D721Med (cell line): ENCODE measurements around the gene NDE1.

Source experiments
- DNase-seq: peaks from one replicate; pipeline ENCODE4 v3.0.0; 2011; ENCODE audit warnings: low spot score; ENCODE audit not compliant: insufficient read length
- FAIRE-seq: peaks from 2 replicates; lab custom pipeline; 2011; peaks lifted over from hg19 to GRCh38; lab: Jason Lieb, UNC
- TF ChIP-seq, protein P1 (sequence below): IDR thresholded peaks from 2 replicates; pipeline ENCODE4 v1.5.1; 2012; ENCODE audit warnings: mild to moderate bottlenecking, control low read depth; ENCODE audit not compliant: insufficient read depth; ENCODE audit errors: missing control alignments

Gene NDE1

DNA sequence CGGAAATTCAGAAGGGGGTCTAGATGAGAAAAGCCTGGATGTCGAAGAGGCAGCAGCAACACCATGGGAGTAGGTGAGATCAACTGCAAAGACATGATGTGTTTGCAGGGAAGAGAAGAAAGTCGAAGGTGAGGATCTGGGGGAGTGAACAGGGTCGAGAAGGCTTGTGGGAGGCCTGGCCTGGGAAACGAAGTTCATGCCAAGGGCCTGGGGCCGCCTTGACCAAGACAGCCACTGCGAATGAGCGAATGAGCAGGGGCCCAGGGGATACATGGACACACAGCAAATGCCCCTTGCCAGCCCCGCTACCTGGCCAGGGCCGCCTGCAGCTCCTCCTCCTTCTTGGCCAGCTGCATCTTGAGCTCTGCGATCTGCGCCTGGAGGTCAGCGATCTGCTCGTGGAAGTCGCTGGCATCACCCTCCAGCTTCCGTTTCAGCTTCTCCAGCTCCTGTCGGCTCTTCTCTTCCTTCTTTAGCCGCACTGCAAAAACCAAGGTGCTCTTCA is 87.1 kb downstream of the NDE1 start:
- TF ChIP-seq, protein P1, sequence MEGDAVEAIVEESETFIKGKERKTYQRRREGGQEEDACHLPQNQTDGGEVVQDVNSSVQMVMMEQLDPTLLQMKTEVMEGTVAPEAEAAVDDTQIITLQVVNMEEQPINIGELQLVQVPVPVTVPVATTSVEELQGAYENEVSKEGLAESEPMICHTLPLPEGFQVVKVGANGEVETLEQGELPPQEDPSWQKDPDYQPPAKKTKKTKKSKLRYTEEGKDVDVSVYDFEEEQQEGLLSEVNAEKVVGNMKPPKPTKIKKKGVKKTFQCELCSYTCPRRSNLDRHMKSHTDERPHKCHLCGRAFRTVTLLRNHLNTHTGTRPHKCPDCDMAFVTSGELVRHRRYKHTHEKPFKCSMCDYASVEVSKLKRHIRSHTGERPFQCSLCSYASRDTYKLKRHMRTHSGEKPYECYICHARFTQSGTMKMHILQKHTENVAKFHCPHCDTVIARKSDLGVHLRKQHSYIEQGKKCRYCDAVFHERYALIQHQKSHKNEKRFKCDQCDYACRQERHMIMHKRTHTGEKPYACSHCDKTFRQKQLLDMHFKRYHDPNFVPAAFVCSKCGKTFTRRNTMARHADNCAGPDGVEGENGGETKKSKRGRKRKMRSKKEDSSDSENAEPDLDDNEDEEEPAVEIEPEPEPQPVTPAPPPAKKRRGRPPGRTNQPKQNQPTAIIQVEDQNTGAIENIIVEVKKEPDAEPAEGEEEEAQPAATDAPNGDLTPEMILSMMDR: no peak
- no peak for DNase-seq
- no peak for FAIRE-seq

DNA sequence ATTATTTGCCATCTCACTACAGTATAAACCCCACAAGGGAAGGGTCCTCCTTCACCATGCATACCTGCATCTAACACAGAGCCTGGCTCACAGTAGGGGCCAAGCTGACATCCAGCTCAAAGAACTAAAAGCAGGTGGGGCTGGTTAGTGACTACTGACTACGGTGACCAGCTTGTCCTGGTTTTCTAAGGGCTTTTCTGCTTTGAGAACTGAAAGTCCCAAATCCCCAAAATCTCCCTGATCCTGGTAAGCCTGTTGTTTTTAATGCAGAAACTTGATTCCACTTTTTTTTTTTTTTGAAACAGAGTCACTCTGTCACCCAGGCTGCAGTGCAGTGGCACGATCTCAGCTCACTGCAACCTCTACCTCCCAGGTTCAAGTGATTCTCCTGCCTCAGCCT is 89.4 kb downstream of the NDE1 start:
- no peak for FAIRE-seq
- TF ChIP-seq, protein P1: no peak

DNA sequence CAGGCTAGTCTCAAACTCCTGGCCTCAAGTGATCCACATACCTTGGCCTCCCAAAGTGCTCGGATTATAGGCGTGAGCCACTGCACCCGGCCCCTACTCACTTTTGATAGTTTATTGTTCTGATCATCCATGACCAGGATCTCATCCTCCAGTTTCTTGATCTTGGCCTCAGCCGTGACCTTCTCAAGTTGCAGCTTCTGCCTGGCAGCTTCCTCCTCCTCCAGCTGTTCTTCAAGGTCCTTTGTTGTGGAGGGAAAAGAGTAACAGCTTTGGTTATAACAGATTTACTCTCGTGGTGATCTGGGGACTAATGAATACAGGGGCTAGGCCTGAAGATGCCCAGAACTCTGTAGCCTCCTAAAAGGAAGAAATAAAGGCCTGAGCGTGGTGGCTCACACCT is 89.9 kb downstream of the NDE1 start:
- DNase-seq (no peak), FAIRE-seq (no peak)
- TF ChIP-seq, protein P1: no peak

More for the DNA sequence above, 89.4 kb downstream of the NDE1 start:
- peak; percentile 60 for DNase-seq

DNA sequence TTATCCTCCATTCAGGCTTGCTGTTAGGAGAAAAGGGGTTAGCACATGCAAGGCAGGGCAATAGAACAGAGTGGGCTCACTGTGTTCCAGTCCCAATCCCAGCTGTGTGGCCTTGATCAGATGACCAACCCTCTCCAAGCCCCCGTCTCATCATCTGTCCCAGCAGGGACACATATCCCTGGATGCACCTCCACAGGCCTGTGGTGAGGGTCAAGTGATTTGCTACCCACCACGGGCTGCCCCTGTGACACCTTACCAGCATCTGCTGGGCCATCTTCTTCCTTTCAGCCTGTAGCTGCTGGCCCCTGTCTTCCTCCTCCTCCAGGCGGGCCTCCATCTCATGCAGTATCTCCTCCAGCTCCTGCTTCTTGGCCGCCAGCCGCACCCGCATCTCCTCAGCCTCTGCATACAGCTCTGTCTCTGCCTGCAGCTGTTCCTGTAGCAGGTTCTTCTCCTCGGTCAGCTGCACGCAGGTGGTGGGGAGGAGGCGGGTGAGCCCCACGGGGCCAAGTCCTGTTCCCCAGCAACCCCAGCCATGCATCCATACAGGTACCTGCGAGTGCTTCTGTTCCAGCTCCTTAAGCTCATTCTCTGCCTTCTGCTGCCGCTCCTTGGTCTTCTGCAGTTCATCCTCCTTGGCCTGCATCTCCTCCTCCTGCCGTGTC is 91.3 kb downstream of the NDE1 start:
- TF ChIP-seq, protein P1: no peak
- DNase-seq (no peak), FAIRE-seq (no peak)

DNA sequence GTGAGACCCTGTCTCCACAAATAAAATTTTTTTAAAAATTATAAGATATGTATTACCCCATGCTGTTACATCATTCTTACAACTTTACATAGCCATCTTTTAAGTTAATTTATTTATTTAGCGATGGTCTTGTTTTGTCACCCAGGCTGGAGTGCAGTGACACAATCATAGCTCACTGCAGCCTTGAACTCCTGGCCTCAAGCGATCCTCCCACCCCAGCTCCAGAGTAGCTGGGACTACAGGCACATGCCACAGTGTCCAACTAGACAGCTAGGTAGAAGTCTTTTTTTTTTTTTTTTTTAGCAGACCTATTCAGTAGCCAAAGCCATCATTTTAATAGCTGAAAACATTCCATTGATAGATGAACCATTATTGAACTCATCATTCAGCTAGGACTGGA is 92.7 kb downstream of the NDE1 start:
- TF ChIP-seq, protein P1: no peak
- DNase-seq (no peak), FAIRE-seq (no peak)

DNA sequence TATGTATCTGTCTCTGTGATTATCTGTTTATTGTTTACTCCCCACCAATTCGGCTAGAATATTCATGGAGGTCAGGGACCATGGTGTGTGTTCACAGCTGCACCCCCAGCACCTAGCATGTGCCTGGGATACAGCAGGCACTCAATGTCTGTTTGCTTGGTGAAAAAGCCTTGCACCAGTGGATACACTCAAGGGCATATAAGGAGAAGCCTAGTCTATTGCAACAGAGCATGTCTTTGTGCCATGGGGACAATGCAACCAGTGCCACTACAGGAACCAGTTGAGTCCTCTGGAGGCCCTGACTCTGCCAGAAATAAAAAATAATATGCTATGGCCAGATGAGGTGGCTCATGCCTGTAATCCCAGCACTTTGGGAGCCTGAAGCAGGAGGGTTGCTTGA is 93.6 kb downstream of the NDE1 start:
- TF ChIP-seq, protein P1: no peak
- no peak for DNase-seq

DNA sequence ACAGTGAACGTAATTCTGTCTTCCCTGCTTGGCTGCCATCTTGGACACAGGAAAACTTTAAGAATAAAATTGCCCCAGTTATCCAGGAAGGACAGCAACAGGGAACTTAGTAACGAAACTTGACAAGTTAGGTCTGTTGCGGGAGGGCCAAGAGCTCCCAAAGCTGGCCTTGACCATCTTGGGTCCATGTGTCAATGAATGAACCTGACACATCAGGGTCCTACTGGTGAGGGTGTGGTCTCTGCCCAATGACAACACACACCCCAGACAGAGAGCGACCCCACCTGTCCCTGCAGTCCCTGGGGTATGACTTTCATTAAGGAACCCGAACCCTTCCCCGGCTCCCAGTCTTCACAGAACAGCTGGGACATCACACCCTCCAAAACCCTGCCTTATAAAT is 96.3 kb downstream of the NDE1 start:
- FAIRE-seq (no peak), DNase-seq (no peak)
- TF ChIP-seq, protein P1: no peak

More for the DNA sequence above, 93.6 kb downstream of the NDE1 start:
- FAIRE-seq: no peak
